Posterior cingulate gyrus (tissue), 11 donors: ENCODE results near the gene TGM3.

Experiments used
- DNase-seq, 10 donors: peaks; one replicate each; pipeline versions ENCODE4 v3.0.0 to v3.0.0-alpha.2; 2020 to 2021; ENCODE audit warnings: mixed read lengths in 3 of 10
- intact Hi-C: fragments of 100-400 bp; cut with DNase I; formaldehyde crosslinking; loops from one replicate; pipeline ENCODE4 v1.15.1; 2023

The TGM3 gene

DNA sequence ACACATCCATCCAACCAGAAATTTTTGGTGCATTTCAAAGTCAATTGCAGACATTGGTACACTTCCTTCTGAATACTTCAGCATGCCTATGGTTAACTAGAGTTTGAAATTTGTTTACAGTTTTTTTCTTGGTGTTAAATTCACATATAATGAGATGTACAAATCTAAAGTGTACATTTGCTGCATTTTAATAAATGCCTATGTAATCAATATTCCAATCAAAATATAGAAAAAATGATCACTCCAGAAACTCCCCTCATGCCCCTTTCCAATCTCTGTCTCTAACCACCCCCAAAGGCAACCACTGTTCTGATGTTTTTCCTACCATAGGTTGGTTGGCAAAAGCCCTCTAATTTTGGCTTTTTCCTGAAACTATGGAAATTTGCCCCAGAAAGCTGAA, 77.3 kb downstream of the TGM3 start:
- intact Hi-C loops, result no loop called here
- no peak for DNase-seq

DNA sequence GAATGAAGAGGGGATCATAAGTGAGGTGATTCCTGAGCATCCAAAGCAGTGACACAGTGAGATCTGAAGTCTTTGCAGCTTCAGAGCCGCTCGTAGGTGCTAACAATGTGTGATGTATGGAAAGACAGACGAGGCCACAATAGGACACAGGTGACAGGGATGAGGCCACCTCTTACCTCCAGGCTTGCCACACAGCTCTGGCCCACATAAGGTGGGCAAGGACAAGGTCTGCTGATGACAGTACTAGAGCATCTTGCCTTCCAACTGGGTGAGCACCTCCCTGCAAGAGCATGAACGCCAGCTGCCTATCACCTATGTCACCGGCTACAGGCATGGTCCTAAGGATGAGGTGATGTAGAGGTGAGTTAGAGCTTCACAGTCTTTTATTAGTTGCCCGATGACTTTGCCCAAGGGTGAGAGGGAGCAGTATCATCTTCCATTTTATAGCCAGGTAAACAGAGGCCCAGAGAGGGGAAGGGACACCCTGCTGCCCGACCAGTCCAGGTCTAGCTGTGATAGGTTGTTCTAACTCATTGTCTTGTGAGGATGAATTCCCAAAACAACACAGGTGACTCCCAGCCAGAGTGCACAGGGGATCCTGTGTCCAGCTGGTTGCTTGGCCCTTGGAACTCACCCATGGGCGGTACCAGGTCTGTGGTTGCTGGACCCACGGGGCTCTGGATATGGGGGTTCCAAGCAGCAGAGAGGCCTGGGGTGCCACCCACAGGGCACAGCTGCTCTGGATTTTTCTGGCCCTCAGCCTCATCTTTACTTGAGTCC, 78.7 kb downstream of the TGM3 start:
- DNase-seq, result no peak

DNA sequence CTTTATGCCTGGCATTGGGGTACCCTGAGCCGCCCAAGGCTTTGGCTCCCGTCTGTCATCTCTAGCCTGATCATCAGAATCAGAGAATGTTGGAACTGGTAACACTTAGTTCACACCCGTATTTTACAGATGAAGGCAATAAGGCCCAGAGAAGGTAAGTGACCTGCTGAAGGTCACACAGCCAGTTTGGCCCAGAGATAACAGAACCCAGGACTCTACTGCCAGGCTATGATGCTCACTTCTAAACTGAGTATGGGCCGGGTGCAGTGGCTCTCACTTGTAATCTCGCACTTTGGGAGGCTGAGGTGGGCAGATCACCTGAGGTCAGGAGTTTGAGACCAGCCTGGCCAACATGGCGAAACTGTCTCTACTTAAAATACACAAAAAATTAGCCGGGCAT, 83.1 kb downstream of the TGM3 start:
- intact Hi-C loops, result no loop called here

More for the DNA sequence above, 78.7 kb downstream of the TGM3 start:
- intact Hi-C loops, result no loop called here

DNA sequence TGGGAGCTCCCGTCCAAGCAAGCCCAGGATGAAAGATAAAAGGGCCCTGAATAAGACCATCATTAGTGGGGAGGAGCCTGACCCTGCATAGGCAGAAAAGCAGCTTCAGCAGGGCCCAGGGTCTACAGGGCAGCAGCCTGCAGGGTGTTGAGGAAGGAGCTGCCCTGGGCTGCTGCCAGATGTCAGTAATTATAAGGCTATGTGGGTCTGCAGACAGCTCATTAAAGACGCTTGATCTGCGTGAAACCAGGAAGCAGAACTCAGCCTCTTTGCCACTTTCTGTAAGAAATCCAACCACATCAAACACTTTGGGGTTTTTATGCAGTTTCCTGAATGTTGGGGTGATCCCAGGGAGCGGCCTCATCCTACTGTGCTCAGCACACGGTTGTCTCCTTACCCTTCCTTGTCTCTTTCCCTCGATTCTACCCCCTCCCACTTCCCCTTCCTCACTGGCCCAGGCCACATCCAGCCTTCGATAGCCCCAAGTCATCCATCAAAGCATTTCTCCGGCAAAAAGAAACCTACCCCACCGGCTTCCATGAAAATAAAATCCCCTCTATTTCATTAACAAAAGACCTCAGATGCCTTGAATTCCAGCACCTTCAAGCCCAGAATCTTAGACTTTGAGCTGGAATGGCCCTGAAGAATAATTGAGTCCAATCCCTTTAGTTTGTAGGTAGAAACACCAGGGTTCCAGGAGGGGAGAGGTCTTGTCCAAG, 83.9 kb downstream of the TGM3 start:
- intact Hi-C loops, result no loop called here
- no peak for DNase-seq

More for the DNA sequence above, 83.1 kb downstream of the TGM3 start:
- no peak for DNase-seq

DNA sequence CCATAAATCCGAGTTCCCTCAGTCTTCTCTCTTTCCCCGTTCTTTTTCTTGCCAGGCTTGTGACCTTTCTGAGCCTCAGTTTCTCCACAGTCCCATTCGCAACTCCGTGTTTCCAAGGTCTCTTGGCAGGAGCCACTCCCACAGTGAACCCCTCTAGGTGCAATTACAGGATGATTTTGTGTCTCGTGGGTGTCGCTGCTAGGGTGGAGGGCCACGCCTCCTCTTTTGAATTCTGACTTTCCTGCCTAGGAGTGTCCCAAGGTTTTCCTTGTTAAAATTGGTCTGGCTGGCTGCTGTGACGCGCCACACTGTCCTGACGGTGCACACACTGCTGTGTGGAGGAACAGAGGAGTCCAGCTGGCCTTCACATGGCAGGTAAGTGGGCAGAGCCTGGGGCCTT, 84.8 kb downstream of the TGM3 start, which contains the start of gene TGM6:
TSS of gene TGM6 (plus strand) at position 301 of the 400 bp plus-strand sequence. CDS start at position 369, 68 bp downstream.
- intact Hi-C loops, result no loop called here
- no peak for DNase-seq

DNA sequence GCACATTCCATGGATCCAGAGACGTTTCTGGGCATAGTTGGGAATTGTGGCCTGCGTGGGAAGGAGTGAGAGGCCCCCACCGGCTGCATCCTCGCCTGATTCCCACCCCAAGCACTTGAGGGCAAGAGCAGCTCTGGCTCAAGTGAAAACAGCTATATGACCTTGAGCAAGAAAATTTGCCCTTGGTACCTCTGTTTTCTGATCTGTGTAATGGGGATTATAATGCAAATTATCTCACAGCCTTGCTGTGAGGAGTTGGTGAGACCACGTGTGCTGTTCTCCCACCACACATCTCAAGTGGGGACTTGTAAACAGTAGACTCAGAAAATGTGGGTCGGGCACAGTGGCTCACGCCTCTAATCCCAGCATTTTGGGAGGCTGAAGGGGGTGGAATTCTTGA, 85.5 kb downstream of the TGM3 start:
- no peak for DNase-seq
- intact Hi-C loops, result no loop called here

DNA sequence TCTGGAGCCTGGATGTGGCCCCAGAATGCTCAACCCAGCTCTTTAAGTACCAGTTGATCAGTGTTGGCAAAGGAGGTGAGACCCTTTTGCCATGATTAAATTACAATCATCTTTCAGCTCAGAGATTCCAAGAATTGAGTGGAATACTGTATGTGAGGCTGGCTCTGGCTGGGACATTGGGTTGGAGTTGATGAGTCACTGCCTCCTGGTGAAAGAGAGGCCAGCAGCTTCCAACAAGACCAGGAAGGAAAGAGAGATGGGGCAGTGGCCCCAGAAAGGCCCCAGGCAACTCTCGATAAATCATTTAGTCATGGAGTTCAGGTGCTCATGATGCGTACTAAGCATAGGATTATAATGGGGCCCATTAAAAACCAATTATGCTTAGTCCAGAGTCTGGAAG, 87.0 kb downstream of the TGM3 start:
- intact Hi-C loops, result no loop called here
- no peak for DNase-seq

DNA sequence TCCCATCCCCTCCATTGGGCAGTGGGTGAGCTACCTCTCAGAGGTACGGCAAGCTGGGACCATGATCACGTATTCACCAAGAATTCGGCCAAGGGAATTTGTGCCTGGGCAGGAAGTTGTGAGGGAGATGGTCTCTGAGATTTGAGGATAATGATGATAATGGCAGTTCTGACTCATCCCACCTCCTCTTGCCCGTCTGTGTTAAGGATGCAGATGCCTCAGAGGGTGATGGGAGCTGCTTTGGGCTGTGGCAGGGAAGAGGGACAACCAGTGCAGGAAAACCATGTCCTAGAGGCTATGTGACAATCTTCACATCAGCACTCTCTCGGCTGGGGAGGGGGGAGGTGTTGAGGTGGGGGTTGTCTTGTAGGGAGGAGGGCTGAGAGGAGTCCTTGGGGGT, 89.2 kb downstream of the TGM3 start:
- DNase-seq, result no peak
- intact Hi-C loops, result no loop called here

DNA sequence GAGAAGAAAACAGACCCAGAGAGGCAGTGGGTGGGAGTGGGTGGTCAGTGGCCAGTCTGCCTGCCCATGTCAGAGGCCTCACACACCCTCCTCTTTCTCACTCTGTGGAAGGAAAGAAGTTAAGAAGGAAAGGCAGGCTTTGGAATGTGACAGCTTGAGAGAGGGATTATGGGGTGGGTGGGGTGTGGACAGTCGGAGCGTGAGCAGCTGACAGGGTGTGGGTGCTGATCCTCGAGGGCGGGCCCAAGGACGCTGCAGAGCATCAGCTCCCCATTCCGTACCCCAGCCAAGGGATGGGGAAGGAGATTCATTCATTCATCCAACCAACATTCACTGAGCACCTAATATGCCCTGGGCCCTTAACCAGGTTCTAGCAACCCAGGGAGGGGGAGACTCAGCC, 89.7 kb downstream of the TGM3 start:
- DNase-seq, result peak in 1 of 10 donors; percentile 8
- intact Hi-C loops, result no loop called here

DNA sequence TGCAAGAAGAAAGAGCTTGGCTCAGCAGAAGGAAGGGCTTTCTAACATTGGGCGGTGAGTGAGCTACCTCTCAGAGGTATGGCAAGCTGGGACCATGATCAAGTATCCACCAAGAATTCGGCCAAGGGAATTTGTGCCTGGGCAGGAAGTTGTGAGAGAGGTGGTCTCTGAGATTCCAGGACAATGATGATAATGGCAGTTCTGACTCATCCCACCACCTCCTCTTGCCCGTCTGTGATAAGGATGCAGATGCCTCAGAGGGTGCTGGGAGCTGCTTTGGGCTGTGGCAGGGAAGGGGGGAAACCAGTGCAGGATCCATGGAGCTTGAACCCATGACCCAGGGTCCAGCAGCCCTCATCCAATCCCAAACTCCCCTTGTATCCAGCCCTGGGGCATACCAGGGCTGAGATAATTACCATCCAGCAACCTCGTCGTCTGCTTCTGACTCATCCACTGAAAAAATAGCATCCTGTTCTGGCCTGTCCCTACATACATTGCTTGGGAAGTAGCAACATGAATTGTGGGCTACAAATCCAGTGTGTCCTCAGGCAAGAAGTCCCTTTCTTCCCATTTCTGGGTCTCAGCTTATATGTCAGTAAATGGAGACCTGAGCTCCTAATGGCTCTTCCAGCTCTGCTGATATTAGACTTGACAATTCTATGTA, 90.8 kb downstream of the TGM3 start:
- DNase-seq, result no peak
- intact Hi-C loops, result no loop called here

DNA sequence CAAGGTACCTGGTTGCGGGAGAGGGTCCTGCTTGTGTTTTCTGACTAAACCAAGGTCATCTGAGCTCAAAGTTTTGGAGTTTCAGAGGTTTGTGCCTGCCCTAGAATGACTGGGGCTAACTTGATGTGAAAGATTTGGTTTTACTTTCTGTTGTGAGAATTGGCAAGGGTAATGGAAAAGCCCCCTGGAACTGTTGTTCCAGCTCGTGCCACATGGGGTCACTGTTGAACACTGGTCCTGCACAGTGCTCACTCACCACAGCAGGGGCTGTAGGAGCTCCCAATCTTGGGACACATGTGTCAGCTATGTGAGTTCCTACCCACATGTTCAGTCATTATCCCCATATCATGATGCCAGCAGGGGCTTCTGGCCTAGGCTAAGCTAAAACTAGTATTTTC, 91.4 kb downstream of the TGM3 start:
- DNase-seq, result no peak
- intact Hi-C loops, result no loop called here

DNA sequence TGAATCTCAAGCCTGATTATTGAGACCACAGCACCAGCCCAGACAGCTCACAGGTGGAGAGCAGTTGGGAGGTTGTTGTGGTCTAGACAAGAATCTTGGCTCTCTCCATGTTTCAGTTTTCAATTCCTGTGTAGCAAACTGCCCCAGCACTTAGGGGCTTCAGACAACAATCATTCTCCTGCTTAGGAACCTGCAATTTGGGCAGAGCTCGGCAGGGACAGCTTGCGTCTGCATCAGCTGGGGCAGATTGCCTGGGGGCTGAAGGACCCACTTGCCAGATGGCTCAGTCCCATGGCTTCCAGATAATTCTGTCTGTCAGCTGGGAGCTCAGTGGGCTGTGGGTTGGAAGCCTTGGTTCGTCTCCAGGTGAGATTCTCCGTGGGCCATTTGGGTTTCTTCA, 91.8 kb downstream of the TGM3 start:
- intact Hi-C loops, result no loop called here

More for the DNA sequence above, 91.8 kb downstream of the TGM3 start:
- DNase-seq, result peak in 1 of 10 donors; percentile 21
